Smooth muscle cell of the brain vasculature (primary cell): ENCODE measurements around the gene SDK1.

Experiments used
- DNase-seq: peaks from one replicate; pipeline ENCODE4 v3.0.0-alpha.2; 2012; ENCODE audit warnings: low read depth, low spot score

SDK1 gene

GRCh38 chr7:4151524-4151923, 850.5 kb downstream of the SDK1 start:
- no peak for DNase-seq

GRCh38 chr7:4151926-4152549, 851.0 kb downstream of the SDK1 start:
- DNase-seq: no peak

GRCh38 chr7:4154882-4155535, 854.0 kb downstream of the SDK1 start:
- DNase-seq: no peak

GRCh38 chr7:4156190-4156589, 855.1 kb downstream of the SDK1 start:
- no peak for DNase-seq

- DNase-seq: no peak
Observed at GRCh38 chr7:4157651-4158050, 856.6 kb downstream of the SDK1 start.

GRCh38 chr7:4158441-4159153, 857.5 kb downstream of the SDK1 start:
- DNase-seq: no peak

- no peak for DNase-seq
Observed at GRCh38 chr7:4159154-4159501, 858.1 kb downstream of the SDK1 start.

- DNase-seq: no peak
Observed at GRCh38 chr7:4159761-4160554, 858.9 kb downstream of the SDK1 start.

- DNase-seq: no peak
Observed at GRCh38 chr7:4162884-4163564, 862.0 kb downstream of the SDK1 start.

- no peak for DNase-seq
Observed at GRCh38 chr7:4163565-4164203, 862.6 kb downstream of the SDK1 start.

- DNase-seq: no peak
Observed at GRCh38 chr7:4164556-4164955, 863.5 kb downstream of the SDK1 start.

GRCh38 chr7:4166340-4166739, 865.3 kb downstream of the SDK1 start:
- no peak for DNase-seq

- DNase-seq: no peak
Observed at GRCh38 chr7:4166807-4167206, 865.8 kb downstream of the SDK1 start.

- DNase-seq: no peak
Observed at GRCh38 chr7:4167385-4167910, 866.4 kb downstream of the SDK1 start.

- DNase-seq: no peak
Observed at GRCh38 chr7:4168041-4168440, 867.0 kb downstream of the SDK1 start.

- no peak for DNase-seq
Observed at GRCh38 chr7:4168541-4168940, 867.5 kb downstream of the SDK1 start.

GRCh38 chr7:4169455-4169854, 868.4 kb downstream of the SDK1 start:
- DNase-seq: no peak

GRCh38 chr7:4170997-4171786, 870.1 kb downstream of the SDK1 start:
- DNase-seq: no peak

- no peak for DNase-seq
Observed at GRCh38 chr7:4172883-4173282, 871.8 kb downstream of the SDK1 start.

GRCh38 chr7:4173615-4174014, 872.6 kb downstream of the SDK1 start:
- no peak for DNase-seq
